ENCODE results near the gene JMJD6. TPM values are rescaled to one million over a fixed set of nuclear protein-coding genes. Genes with fewer than 3 reads are reported as not detected.

The JMJD6 gene
- total and polyA plus RNA-seq, 9 of the 15 experiments (the other 6 are each of a cell fraction or from before 2014, with no cell fraction given): 2.5 to 52.3 (median 36.3) TPM

GRCh38 chr17:76697702-76698465 is 28.5 kb downstream of the JMJD6 start (continued):
- TF ChIP-seq RBM17 (IDR thresholded peaks at IDR 0.05; ENCODE audit: borderline replicate concordance, low read depth, low read length) (no peak), CREB3 (tag; conservative IDR thresholded peaks at IDR 0.05; ENCODE audit: low read depth) (no peak), HLTF (IDR thresholded peaks at IDR 0.05) (peak; percentile 93; the same call in 1 of the 2 replicates), ZNF79 (CRISPR knock-in tag; IDR thresholded peaks at IDR 0.05; ENCODE audit: low read depth) (no peak), GATAD2A (IDR thresholded peaks at IDR 0.05) (peak; percentile 95), DEAF1 (CRISPR knock-in tag; IDR thresholded peaks at IDR 0.05) (no peak), MEIS2 (IDR thresholded peaks at IDR 0.05; ENCODE audit: partially characterized antibody) (no peak), MCM2 (IDR thresholded peaks at IDR 0.05; ENCODE audit: low read depth) (no peak), SAFB (IDR thresholded peaks at IDR 0.05; ENCODE audit: borderline replicate concordance, low read depth, low read length) (no peak), TEAD2 (tag; IDR thresholded peaks at IDR 0.05) (no peak), XRCC3 (IDR thresholded peaks at IDR 0.05) (no peak), ZBTB7A (IDR thresholded peaks at IDR 0.05; ENCODE audit: borderline replicate concordance, control insufficient read depth, low read depth, low read length) (no peak), RBM25 (IDR thresholded peaks at IDR 0.05; ENCODE audit: low read depth, low read length, severe bottlenecking) (no peak), RFX5 (IDR thresholded peaks at IDR 0.05; ENCODE audit: low read depth, low read length) (no peak), GMEB1 (CRISPR knock-in tag; IDR thresholded peaks at IDR 0.05) (no peak), ARID1B (IDR thresholded peaks at IDR 0.05) (peak; percentile 85), ZNF354B (CRISPR knock-in tag; IDR thresholded peaks at IDR 0.05) (no peak), HNRNPLL (IDR thresholded peaks at IDR 0.05; ENCODE audit: low read depth, low read length, poor library complexity, severe bottlenecking) (no peak), ZBTB26 (CRISPR knock-in tag; IDR thresholded peaks at IDR 0.05) (0 out of 2 replicates have a peak, but pooled peaks have one; percentile 79), TCF7L2 (IDR thresholded peaks at IDR 0.05; ENCODE audit: low read depth, low read length) (no peak), CREB3L1 (IDR thresholded peaks at IDR 0.05; ENCODE audit: borderline replicate concordance, low read depth) (no peak), ZNF696 (CRISPR knock-in tag; conservative IDR thresholded peaks at IDR 0.05) (no peak)
